GM21737 (cell line): ENCODE data around the gene PPP1R26.

ENCODE experiments used
- ATAC-seq: cut with Tn5 transposase; IDR thresholded peaks from one replicate; pipeline ENCODE4 v1.9.1; 2021; ENCODE audit warnings: mild to moderate bottlenecking, moderate library complexity; ENCODE audit not compliant: unreplicated experiment

Gene PPP1R26

GRCh38 chr9:135487281-135488012 is 7.9 kb downstream of the PPP1R26 start:
- ATAC-seq, result no peak

- ATAC-seq, result no peak
Measured at GRCh38 chr9:135488013-135488330, 8.4 kb downstream of the PPP1R26 start.

- no peak for ATAC-seq
Measured at GRCh38 chr9:135488527-135488926, 8.9 kb downstream of the PPP1R26 start.

GRCh38 chr9:135489188-135489906 is 9.8 kb downstream of the PPP1R26 start:
- ATAC-seq, result no peak

GRCh38 chr9:135490166-135490870 is 10.7 kb downstream of the PPP1R26 start:
- no peak for ATAC-seq

DNA sequence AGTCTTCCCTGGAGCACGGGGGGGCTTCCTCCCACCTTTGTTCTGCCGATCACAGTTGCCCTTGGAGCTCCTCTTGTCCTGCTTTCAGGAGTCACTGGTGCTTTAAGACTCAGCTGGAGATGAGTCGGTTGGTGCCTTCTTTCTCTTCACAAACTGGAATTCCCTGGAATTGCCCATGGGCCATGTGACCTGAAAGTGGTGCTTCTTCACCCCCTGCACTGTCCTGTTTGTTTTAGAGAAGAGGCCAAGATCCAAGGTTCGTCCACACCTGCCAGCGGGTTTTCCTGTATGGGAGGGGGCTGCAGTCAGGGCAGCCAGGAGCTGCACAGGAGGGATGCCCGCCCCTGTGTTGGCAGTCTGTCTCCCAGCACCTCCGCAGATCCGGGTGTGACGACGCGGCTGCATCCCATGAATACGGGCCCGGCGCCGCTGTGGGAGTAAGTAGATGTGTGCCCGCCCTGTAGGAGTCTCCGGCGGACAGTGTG is 11.4 kb downstream of the PPP1R26 start:
- no peak for ATAC-seq

GRCh38 chr9:135491764-135492163 is 12.2 kb downstream of the PPP1R26 start:
- ATAC-seq, result no peak

DNA sequence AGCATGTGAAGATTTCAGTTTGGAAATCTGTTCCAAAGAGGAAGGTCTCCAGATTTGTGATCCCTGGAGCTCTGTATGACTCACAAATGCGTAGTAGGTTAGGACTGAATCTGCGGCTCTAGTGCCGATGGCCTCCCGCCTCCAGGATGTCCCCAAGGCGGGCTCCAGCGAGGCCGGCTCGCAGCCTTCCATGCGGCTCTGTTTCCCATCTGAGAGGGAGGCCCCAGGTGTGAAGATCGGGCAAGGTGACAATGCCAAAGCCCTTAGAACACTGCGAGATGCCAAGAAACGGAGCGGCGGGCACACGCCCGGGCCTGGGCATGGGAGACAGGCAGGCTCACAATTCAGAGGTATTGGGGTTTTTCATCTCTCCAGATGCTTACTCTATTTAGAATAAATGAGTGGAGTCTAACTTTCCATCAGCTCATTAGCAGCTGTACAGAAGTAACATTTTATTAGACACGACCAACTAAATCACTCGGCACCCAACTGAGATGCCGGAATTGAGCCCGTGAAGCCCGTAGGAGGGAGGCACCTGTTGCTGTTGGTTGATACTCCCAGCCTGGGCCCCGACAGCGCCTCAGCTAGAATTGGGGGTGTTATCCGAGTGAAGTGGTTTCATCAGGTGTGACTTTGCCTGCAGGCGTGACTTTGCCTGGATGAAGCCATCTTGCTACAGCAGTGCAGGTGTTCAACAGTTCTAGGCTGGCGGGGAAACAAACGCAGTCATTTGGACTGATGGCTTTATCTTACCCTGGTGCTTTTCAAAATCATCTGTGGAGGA is 13.5 kb downstream of the PPP1R26 start:
- ATAC-seq, result no peak

GRCh38 chr9:135494791-135495559 is 15.4 kb downstream of the PPP1R26 start:
- ATAC-seq, result no peak

DNA sequence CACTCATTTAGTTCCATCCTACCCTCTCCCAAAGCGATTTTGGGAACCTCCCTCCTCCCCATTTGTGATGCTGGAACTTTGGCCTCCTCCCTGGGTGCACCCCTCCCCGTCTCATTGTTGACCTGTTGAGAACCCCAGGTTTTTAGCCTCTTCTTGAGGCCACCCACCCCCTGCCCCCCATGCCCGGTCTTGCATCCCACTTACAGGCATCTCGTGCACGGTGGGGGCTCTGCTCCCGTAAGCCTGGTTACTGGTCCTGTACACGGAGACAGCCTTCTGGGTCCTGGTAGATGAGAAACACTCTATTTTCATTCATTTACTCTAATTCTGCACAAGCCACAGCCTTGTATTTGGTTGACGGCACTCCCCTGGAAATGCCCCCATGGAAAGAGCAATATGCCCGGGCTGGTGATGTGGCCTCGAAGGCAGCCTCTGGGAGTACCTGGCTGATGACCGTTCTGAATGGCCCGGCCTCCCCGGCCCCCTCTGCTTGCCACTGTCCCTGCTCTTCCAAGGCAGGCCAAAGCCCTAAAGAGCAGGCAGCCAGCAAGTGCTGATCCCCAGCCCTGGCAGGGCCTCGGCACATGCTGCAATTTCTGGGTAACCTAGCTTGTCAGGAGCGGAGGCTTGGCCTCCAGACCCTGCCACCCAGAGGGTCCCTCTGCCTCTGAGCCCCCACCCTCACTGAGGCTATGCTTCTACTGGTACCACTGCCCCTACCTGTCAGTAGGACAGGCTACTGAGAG is 19.0 kb downstream of the PPP1R26 start:
- no peak for ATAC-seq

DNA sequence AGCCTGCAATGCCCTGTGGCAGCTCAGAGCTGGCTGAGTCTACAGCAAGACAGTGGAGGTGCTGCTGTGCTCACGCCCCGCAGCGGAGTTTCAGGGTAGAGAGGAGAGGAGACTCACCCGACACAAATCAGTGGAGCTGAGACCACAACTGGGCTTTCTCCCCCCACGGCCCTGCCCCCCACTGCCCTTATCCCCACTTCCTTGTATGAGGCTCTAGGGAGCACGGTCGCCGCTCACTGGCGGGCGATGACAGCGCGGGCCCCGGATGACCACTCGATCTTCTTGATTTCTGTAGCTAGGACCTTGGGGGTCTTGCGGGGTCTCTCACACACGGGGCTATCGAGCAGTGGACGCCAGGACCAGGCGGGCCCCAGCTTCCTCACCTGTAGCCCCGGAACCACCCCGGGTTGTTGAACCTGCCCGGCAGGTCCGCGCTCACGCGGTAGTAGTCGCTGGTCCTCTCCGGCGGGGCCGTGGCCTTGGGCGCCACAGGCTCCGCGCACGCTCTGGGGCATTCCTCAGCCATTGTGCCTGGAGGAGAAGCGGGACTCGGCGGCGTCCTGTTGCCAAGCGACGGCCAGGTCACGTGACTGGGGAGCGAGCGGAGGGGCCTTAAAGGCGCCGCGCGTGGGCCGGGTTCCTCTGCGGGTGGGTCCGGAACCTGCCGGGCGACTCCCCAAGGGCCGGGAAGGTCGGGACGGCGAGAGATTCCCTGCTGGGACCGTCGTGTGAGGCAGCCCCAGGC is 19.9 kb downstream of the PPP1R26 start:
- ATAC-seq, result peak; percentile 43

- no peak for ATAC-seq
Measured at GRCh38 chr9:135500071-135500524, 20.5 kb downstream of the PPP1R26 start.

DNA sequence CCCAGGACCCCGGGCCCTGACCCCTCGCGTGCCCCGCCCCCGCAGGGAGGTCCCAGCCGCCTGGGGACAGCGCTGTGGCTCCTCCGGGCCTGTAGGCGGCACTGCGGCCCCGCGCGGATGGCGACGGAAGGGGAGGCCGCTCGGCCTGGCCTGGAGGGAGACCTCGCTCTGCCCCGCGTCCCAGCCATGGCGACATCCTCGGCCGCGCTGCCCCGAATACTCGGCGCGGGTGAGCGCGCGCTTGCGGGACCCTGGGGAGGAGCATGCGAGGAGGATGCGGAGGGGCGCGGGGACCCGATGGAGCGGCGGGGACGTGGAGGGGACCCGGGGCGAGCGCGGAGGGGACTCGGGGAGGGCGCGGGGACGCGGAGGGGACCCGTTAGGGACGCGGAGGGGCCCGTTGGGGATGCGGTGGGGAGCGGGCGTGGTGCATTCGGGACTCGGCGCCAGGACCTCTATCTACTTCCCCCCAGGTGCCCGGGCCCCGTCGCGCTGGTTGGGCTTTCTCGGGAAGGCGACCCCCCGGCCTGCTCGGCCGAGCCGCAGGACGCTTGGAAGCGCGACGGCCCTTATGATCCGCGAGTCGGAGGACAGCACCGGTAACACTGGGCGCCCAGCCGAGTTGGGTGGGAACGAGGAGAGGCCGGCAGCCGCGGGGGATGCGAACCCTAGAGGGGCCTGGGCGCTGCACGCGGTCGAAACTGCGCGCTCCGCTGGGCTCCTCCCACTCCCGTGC is 21.1 kb downstream of the PPP1R26 start, which contains the start of gene MRPS2:
Gene MRPS2, plus strand, starts transcription at position 158 of the 736 bp plus-strand sequence. Its CDS starts 29 bp downstream, at position 187.
- ATAC-seq, result peak; percentile 78

GRCh38 chr9:135501261-135502167 is 21.9 kb downstream of the PPP1R26 start:
- peak; percentile 34 for ATAC-seq

GRCh38 chr9:135502168-135502872 is 22.7 kb downstream of the PPP1R26 start:
- ATAC-seq, result no peak

DNA sequence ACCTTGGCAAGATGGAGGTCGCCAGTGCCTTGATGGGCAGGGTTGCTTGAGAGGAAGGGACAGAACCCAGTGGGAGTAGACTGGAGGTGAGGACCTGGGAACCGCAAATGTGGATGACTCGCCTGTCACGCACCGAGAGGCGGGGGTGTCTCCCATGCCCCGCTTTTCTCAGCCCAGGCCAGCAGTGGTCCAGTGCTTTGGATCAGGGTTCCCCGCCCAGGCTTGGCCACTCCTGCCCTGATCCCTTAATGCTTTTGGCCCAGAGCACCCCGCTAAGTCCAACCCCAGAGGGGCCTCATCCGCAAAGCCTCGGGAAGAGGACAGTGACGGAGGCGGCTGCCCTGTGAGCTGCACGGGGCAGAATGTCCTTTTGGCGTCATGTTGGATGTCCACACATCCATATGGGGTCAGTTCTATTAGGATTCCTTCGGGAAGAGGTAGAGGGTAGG is 23.3 kb downstream of the PPP1R26 start:
- ATAC-seq, result no peak
